Measurements from ENCODE around the gene DAPK3.
A peak's percentile ranks its signal among the peaks of the same experiment; 100 is the strongest.

DNA sequence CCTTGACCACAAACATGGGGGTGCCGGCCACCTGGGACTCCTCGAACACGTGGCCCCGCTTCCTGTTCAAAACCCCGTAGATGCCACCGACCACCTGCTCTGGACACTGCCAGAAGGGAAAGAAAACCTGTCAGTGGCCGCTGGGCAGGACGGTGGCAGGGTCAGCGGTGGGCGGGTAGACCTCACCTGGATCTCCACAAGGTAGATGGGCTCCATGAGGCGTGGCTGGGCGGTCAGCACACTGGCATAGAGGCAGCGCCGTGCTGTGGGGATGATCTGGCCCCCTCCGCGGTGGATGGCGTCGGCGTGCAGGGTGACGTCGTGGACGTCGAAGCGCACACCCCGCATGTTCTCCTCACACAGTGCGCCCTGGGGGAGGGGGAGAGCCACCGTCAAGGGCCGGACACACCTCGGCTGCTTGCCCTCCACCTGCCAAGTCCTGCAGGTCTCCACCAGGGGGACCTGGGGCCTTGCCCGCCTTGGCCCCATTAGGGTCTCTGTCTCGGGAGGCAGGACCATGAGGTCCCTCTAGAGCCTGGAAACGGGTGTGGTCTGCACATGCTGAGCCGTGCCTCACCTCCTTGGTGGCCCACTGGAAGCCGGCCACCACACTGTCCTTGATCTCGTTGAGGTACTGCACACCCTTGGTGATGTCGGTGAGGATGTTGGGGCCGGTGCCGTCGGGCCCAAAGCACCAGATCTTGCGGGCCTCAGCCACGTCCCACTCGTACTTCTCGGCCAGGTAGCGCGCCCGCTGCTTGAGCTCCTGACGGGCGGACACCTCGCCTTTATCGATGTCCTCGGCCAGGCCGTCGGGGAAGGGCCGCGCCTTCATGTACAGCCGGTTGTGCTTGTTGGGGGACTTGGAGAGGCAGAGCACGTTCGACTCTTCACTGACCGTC lies 6.6 kb upstream of the DAPK3 start:
- TF ChIP-seq CTCF (IDR thresholded peaks at IDR 0.05): no peak
- no peak for TF ChIP-seq SIN3A (IDR thresholded peaks at IDR 0.05; ENCODE audit: borderline replicate concordance, insufficient read depth, low read depth, low read length)
- TF ChIP-seq, protein P1, sequence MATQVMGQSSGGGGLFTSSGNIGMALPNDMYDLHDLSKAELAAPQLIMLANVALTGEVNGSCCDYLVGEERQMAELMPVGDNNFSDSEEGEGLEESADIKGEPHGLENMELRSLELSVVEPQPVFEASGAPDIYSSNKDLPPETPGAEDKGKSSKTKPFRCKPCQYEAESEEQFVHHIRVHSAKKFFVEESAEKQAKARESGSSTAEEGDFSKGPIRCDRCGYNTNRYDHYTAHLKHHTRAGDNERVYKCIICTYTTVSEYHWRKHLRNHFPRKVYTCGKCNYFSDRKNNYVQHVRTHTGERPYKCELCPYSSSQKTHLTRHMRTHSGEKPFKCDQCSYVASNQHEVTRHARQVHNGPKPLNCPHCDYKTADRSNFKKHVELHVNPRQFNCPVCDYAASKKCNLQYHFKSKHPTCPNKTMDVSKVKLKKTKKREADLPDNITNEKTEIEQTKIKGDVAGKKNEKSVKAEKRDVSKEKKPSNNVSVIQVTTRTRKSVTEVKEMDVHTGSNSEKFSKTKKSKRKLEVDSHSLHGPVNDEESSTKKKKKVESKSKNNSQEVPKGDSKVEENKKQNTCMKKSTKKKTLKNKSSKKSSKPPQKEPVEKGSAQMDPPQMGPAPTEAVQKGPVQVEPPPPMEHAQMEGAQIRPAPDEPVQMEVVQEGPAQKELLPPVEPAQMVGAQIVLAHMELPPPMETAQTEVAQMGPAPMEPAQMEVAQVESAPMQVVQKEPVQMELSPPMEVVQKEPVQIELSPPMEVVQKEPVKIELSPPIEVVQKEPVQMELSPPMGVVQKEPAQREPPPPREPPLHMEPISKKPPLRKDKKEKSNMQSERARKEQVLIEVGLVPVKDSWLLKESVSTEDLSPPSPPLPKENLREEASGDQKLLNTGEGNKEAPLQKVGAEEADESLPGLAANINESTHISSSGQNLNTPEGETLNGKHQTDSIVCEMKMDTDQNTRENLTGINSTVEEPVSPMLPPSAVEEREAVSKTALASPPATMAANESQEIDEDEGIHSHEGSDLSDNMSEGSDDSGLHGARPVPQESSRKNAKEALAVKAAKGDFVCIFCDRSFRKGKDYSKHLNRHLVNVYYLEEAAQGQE (IDR thresholded peaks at IDR 0.05; ENCODE audit: insufficient read depth in 1 of 2, low read depth in 2 of 2, low read length in 1 of 2): 0 out of 4 replicates have a peak, but pooled peaks of 1 of the 2 experiments have one; percentile 32
- no peak for TF ChIP-seq TCF7L2 (IDR thresholded peaks at IDR 0.05; ENCODE audit: low read depth, low read length)
